B cell (primary cell): Measurements from ENCODE around the gene CLSTN2. TPM values are rescaled to one million over a fixed set of nuclear protein-coding genes. Genes with fewer than 3 reads are reported as not detected.

Experiments used
- ATAC-seq: fragments of 200-7000 bp; cut with Tn5 transposase; one replicate; pipeline ENCODE4 v1.10.0; 2021; ENCODE audit warnings: low read depth, mild to moderate bottlenecking, moderate number of reproducible peaks, moderate library complexity
- CTCF ChIA-PET: fragments of 350-600 bp; sonication (Branson Sonifier 250); formaldehyde crosslinking; loops from one replicate; lab custom pipeline; 2021; ENCODE audit warnings: antibody characterized with exemption, inconsistent platforms; lab: Charles Lee
- POLR2A ChIA-PET: fragments of 350-600 bp; sonication (Branson Sonifier 250); formaldehyde crosslinking; loops from one replicate; lab custom pipeline; 2021; ENCODE audit warnings: antibody characterized with exemption; lab: Charles Lee
- DNase-seq: peaks from one replicate; pipeline ENCODE4 v3.0.0; 2013
- H2AFZ ChIP-seq: 2 replicates; pipeline ENCODE4 v1.6.1; 2012; ENCODE audit warnings: mild to moderate bottlenecking, low read depth, low read length; ENCODE audit not compliant: insufficient read depth, poor library complexity, severe bottlenecking
- H3K27ac ChIP-seq, 2 donors: 1 replicate in 1 of 2; 2 replicates in 1 of 2; pipeline ENCODE4 v1.5.1; 2012 to 2013; ENCODE audit warnings: low read length in 2 of 2, mild to moderate bottlenecking in 2 of 2, moderate library complexity in 1 of 2
- H3K27me3 ChIP-seq, 4 experiments: fragments of 200-600 bp in 1 of 4; sonication (generic) in 1 of 4; replicated peaks in 1 of 4; 1 replicate in 2 of 4; 2 replicates in 2 of 4; pipeline versions ENCODE4 v1.6.1 to v1.7.0; 2013 to 2016; ENCODE audit warnings: low read length in 3 of 4, mild to moderate bottlenecking in 2 of 4, mixed read lengths in 1 of 4, moderate library complexity in 1 of 4; ENCODE audit not compliant: insufficient read depth in 4 of 4, control insufficient read depth in 3 of 4; ENCODE audit errors: control extremely low read depth in 1 of 4
- H3K36me3 ChIP-seq, 2 experiments: replicated peaks in 1 of 2; 1 replicate in 1 of 2; 2 replicates in 1 of 2; pipeline versions ENCODE4 v1.6.1 to v1.7.1; 2013; ENCODE audit warnings: low read length in 1 of 2; ENCODE audit not compliant: insufficient read depth in 2 of 2, control insufficient read depth in 1 of 2; ENCODE audit errors: control extremely low read depth in 1 of 2, extremely low read depth in 1 of 2
- H3K4me1 ChIP-seq, 2 donors: fragments of 200-600 bp in 1 of 2; sonication (generic) in 1 of 2; 1 replicate in 1 of 2; 2 replicates in 1 of 2; pipeline versions ENCODE4 v1.5.1 to v1.6.1; 2013 to 2017; ENCODE audit warnings: low read length in 2 of 2; ENCODE audit not compliant: control insufficient read depth in 2 of 2, insufficient read depth in 2 of 2
- H3K4me2 ChIP-seq: replicated peaks from 2 replicates; pipeline ENCODE3; 2012; ENCODE audit warnings: mild to moderate bottlenecking, low read depth, low read length; ENCODE audit not compliant: poor library complexity, severe bottlenecking
- H3K4me3 ChIP-seq, 5 experiments: fragments of 200-600 bp in 1 of 5; sonication (generic) in 1 of 5; 1 replicate in 3 of 5; 2 replicates in 2 of 5; pipeline versions ENCODE4 v1.5.1 to v1.7.0; 2011 to 2016; ENCODE audit warnings: low read length in 4 of 5, mild to moderate bottlenecking in 4 of 5, low read depth in 2 of 5, control low read depth in 1 of 5, moderate library complexity in 1 of 5; ENCODE audit not compliant: insufficient read depth in 1 of 5; ENCODE audit errors: control extremely low read depth in 1 of 5, extremely low read depth in 1 of 5
- H3K79me2 ChIP-seq: fragments of 200-600 bp; sonication (generic); one replicate; pipeline ENCODE4 v1.6.0; 2016; ENCODE audit warnings: low read length; ENCODE audit not compliant: control insufficient read depth, insufficient read depth
- H3K9ac ChIP-seq: fragments of 200-600 bp; sonication (generic); 2 replicates; pipeline ENCODE4 v1.6.1; 2017; ENCODE audit warnings: mild to moderate bottlenecking, low read length, moderate library complexity
- H3K9me3 ChIP-seq, 3 donors: one replicate each; pipeline versions ENCODE4 v1.6.1 to v1.7.1; 2013; ENCODE audit warnings: low read length in 2 of 3; ENCODE audit not compliant: control insufficient read depth in 2 of 3, insufficient read depth in 1 of 3; ENCODE audit errors: control extremely low read depth in 1 of 3
- H4K20me1 ChIP-seq: 2 replicates; pipeline ENCODE4 v1.6.0; 2012; ENCODE audit warnings: mild to moderate bottlenecking, low read length; ENCODE audit not compliant: insufficient read depth, control insufficient read depth, poor library complexity, severe bottlenecking
- H3K27ac Mint-ChIP-seq: one replicate; pipeline ENCODE4 v1.8.0; 2021; ENCODE audit warnings: mixed read lengths
- H3K27me3 Mint-ChIP-seq: one replicate; pipeline ENCODE4 v1.8.0; 2021; ENCODE audit warnings: mixed read lengths
- H3K4me1 Mint-ChIP-seq: one replicate; pipeline ENCODE4 v1.8.0; 2021; ENCODE audit warnings: mixed read lengths
- H3K4me3 Mint-ChIP-seq: one replicate; pipeline ENCODE4 v1.8.0; 2021; ENCODE audit warnings: mixed read lengths
- H3K9me3 Mint-ChIP-seq: one replicate; pipeline ENCODE4 v1.8.0; 2022; ENCODE audit warnings: mixed read lengths; ENCODE audit not compliant: insufficient read depth
- EZH2 ChIP-seq: IDR thresholded peaks from 2 replicates; pipeline ENCODE4 v1.6.1; 2012; ENCODE audit warnings: borderline replicate concordance, low read depth, mild to moderate bottlenecking, moderate library complexity, low read length; ENCODE audit not compliant: insufficient read depth, poor library complexity, severe bottlenecking
- WGBS: methylation state at CpG from one replicate; pipeline ENCODE4 v1.1.5; 2013; ENCODE audit warnings: missing lambda C conversion rate; ENCODE audit not compliant: insufficient coverage; 5-methylcytosine and 5-hydroxymethylcytosine counted together
- intact Hi-C: fragments of 100-400 bp; cut with micrococcal nuclease; formaldehyde crosslinking; loops from one replicate; pipeline ENCODE4 v1.10.0; 2022
- polyA plus RNA-seq: library from polyadenylated mRNA; depleted of rRNA; stranded (reverse); fragments of >200 nt; gene quantifications from 2 replicates; pipeline ENCODE4 v1.2.3, GENCODE V29; 2012
- total RNA-seq, 2 donors: library from RNA; stranded (reverse); fragments of 120-200 nt in 1 of 2; gene quantifications; 1 replicate in 1 of 2; 2 replicates in 1 of 2; pipeline versions ENCODE4 v1.2.3 to v1.2.4, GENCODE V29; 2013 to 2022
- TF ChIP-seq, protein P1 (sequence below): fragments of 200-600 bp; IDR thresholded peaks from one replicate; pipeline ENCODE4 v1.8.0; 2022; ENCODE audit warnings: antibody characterized with exemption, mild to moderate bottlenecking

The CLSTN2 gene
- total and polyA plus RNA-seq, 2 donors (not counting 1 experiment from before 2014, with no cell fraction given) = not detected

DNA sequence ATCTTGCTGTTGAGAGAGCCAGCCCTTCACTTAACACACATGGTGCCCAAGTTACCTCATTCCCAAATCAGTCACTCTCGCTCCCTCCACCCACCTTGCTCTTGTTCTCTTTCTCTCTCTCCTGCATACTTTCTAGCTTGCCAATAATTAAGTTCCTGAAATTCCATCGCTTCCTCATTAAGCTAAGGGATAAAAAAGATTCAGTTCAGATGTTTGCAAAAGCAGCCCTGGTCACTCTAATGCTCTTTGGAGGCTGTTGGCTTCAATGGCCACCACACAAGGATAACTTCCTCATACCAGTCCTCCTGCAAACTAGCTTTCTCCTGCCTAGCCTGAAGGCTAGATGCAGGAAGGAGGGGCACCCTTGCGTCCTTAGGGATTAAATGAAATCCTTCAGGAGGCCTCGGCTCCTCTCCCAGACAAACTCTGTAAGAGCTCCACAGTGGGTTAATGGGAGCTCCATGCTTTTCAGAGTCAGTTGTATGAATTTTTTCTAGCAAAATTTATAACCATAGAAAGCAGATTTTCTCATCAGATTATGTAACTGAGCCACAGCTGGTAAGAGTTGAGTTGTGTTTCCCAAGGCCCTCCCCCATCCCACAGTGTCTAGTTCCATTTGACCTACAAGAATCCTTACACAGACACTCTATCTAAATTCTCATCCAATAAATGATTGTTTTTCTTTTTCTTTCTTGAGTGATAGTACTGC is 566.2 kb downstream of the CLSTN2 start:
- H3K27me3 Mint-ChIP-seq = peaks cover 12% of the 10 kb centered on the region
- 67% methylated on average over 1 of the region's 4 CpGs for WGBS
- DNase-seq (no peak), ATAC-seq (no peak)
- Histone ChIP-seq H3K9me3 (peaks cover 0 to 4% (median 0%) of the 10 kb centered on the region in 3 donors), H4K20me1 (no peaks in the 10 kb centered on the region), H2AFZ (no peak overlapping the region), H3K9ac (no peak overlapping the region), H3K27ac (no peak overlapping the region), H3K4me1 (no peaks in the 10 kb centered on the region), H3K79me2 (no peaks in the 10 kb centered on the region), H3K36me3 (no peaks in the 10 kb centered on the region), H3K4me3 (no peak overlapping the region), H3K27me3 (no peaks in the 10 kb centered on the region), H3K4me2 (no peak overlapping the region)
- intact Hi-C loops = no loop called here
- ChIA-PET POLR2A (no interaction called here), CTCF (no interaction called here)
- no peak overlapping the region for H3K4me3 Mint-ChIP-seq
- H3K27ac Mint-ChIP-seq = no peak overlapping the region
- TF ChIP-seq EZH2 = no peak
- TF ChIP-seq, protein P1, sequence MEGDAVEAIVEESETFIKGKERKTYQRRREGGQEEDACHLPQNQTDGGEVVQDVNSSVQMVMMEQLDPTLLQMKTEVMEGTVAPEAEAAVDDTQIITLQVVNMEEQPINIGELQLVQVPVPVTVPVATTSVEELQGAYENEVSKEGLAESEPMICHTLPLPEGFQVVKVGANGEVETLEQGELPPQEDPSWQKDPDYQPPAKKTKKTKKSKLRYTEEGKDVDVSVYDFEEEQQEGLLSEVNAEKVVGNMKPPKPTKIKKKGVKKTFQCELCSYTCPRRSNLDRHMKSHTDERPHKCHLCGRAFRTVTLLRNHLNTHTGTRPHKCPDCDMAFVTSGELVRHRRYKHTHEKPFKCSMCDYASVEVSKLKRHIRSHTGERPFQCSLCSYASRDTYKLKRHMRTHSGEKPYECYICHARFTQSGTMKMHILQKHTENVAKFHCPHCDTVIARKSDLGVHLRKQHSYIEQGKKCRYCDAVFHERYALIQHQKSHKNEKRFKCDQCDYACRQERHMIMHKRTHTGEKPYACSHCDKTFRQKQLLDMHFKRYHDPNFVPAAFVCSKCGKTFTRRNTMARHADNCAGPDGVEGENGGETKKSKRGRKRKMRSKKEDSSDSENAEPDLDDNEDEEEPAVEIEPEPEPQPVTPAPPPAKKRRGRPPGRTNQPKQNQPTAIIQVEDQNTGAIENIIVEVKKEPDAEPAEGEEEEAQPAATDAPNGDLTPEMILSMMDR = no peak
- H3K4me1 Mint-ChIP-seq = no peaks in the 10 kb centered on the region
- H3K9me3 Mint-ChIP-seq = no peaks in the 10 kb centered on the region

DNA sequence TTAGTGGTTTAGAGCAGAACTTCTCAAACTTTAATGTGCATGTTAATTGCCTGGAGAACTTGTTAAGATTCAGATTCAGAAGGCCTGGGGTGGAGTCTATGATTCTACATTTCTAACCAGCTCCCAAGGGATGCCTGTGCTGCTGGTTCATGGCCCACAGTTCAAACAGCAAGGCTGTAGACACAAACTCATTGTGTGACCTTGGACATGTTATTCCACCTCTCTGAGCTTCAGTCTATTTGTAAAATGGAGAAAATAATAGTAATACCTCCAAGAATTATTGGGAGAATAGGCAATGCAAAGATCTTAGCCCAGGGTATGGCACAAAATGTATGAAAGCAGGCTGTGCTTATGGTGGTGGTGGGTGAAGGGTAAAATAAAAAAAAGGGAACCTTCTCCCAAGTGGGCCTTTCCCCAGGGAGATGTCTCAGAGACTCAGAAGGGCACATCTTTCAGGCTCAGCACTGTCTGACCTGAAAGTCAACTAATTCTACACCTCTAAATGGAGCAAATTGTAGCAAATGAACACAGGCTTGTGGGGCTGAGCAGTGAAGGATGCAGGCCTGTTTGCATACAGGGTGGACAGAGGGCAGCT is 566.9 kb downstream of the CLSTN2 start:
- ATAC-seq (no peak), DNase-seq (no peak)
- POLR2A ChIA-PET = no interaction called here
- Histone ChIP-seq H3K79me2 (no peaks in the 10 kb centered on the region), H3K9ac (no peak overlapping the region), H2AFZ (no peak overlapping the region), H3K36me3 (no peaks in the 10 kb centered on the region), H3K27ac (no peak overlapping the region), H3K4me1 (no peaks in the 10 kb centered on the region), H4K20me1 (no peaks in the 10 kb centered on the region), H3K4me2 (no peak overlapping the region), H3K4me3 (no peak overlapping the region), H3K27me3 (no peaks in the 10 kb centered on the region), H3K9me3 (peaks cover 0 to under 1% (median 0%) of the 10 kb centered on the region in 3 donors)
- H3K27me3 Mint-ChIP-seq = peaks cover 14% of the 10 kb centered on the region
- H3K27ac Mint-ChIP-seq = no peak overlapping the region
- H3K4me3 Mint-ChIP-seq = no peak overlapping the region
- no peaks in the 10 kb centered on the region for H3K4me1 Mint-ChIP-seq
- no peaks in the 10 kb centered on the region for H3K9me3 Mint-ChIP-seq
- CTCF ChIA-PET = no interaction called here
- no peak for TF ChIP-seq EZH2
- TF ChIP-seq, protein P1 = no peak
- intact Hi-C loops = no loop called here
